ENCODE data around the gene IRF6.

GRCh38 chr1:209827384-209828262, 21.7 kb upstream of the IRF6 start, which contains the start of gene UTP25:
- TF ChIP-seq EZH2 (IDR thresholded peaks at IDR 0.05; ENCODE audit: low read length, unreplicated experiment) (no peak), CTCF (conservative IDR thresholded peaks at IDR 0.05; ENCODE audit: low read depth, low read length) (peak; percentile 81)

Measured in PC-3 (cell line).